Measurements from ENCODE around the gene EFNB3.

Gene EFNB3

DNA sequence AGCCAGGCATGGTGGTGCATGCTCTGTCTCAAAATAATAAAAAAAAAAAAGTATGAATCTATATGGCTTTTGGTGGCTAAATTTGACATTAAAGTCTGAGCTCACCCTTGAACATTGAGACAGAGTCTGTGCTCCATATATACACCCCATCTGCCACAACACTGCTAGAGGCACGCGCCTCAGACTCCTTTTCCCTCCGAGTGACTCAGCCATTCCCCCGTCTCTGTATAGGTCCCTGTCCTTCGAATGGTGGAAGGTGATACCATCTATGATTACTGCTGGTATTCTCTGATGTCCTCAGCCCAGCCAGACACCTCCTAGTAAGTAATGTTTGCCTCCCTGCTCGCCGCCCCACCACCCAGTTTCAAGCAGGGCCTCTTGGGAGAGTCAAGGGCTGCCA lies 4.5 kb upstream of the EFNB3 start:
- DNase-seq: no peak

GRCh38 chr17:7701681-7702080 lies 3.3 kb upstream of the EFNB3 start:
- DNase-seq: no peak

DNA sequence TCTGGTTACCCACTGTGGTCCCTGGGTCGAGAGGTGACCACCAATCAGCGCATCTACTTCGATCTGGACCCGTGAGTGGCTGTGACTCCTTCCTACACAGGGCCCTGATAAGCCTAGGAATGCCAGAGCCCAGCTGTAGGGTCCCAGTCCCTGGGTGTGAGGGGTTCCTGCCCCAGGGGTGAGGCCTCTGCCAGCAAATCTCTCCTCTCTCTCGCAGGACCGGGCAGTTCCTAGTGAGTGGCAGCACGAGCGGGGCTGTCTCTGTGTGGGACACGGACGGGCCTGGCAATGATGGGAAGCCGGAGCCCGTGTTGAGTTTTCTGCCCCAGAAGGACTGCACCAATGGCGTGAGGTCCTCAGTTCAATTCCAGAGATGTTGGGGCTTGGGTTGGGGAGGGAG lies 2.2 kb upstream of the EFNB3 start:
- no peak for DNase-seq

DNA sequence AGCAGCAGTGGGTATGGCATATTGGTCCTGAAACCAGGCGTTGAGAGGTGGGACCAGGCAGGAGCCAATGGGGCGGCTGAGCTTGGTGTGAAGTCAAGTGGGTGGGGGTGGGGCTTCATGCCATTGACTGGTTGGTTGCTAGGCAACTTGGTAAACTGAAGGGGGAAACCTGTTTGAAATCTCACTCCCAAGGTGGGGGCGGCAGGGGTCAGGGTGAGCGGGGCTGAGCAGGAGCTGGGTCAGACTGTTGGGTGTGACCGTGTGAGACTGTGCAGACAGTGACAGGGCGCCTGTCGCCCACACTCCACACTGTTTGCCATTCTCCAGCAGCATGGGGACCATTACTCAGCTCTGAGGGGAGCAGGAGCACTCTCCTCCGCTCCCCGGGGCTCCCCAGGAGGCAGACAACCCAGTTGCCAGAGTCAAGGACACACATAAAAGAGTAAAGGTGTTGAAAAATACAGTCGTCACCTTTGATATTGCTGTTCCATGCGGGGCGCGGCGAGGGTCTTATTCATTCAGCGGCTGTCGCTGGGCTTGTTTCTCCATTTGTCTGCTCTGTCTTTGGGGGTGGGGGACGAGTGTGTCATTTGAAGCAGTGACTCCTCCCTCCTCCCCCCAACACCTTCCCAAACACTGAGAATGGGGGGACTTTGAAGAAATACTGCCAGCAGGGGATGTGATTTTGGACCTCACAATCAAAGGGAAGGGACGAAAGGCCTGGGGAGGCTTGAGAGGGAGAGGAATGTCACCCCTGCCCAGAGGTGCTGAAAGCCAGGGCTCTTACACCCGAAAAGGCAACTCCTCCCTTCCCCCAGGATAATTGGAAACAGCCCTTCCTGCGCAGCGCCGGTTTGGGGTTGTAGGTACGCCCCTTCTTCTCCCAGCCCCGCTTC lies 1.2 kb upstream of the EFNB3 start:
- no peak for DNase-seq

- DNase-seq: no peak
Observed at GRCh38 chr17:7705269-7706255, 560 bp downstream of the EFNB3 start.

DNA sequence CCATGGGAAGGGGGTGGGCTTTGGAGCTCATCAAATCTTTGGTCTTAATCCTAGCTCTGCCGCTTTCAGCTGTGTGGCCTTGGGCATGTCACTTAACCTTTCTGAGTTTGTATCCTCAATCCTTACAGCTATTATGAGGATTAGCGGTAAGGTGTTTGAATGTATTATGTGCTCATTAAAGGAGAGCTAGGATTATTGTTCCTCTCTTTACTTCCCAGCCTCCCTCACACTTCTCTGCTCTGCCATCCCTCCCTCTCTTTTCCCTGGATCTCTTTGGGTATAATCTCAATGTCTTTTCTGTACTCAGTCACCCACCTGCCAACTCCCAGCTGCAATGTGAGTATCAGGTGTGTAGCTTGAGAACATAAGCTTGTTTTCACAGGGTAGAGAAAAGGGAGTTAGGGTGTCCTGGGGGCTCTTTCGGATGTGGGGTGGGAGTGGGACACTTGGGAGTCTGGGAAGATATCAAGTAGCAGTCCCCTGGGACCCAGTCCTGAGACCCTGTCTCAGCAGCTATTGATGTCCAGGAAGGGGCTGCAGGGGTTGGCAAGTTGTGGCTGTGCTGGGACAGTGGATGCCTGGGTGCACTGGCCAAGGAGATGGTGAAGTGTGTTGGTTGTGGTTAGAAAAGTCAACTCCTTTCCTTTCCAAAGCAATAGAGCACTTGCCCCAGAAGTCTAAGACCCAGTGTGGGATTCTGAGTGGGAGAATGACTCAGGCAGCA lies 1.8 kb downstream of the EFNB3 start:
- no peak for DNase-seq

- DNase-seq: no peak
Observed at GRCh38 chr17:7707446-7707845, 2.4 kb downstream of the EFNB3 start.

DNA sequence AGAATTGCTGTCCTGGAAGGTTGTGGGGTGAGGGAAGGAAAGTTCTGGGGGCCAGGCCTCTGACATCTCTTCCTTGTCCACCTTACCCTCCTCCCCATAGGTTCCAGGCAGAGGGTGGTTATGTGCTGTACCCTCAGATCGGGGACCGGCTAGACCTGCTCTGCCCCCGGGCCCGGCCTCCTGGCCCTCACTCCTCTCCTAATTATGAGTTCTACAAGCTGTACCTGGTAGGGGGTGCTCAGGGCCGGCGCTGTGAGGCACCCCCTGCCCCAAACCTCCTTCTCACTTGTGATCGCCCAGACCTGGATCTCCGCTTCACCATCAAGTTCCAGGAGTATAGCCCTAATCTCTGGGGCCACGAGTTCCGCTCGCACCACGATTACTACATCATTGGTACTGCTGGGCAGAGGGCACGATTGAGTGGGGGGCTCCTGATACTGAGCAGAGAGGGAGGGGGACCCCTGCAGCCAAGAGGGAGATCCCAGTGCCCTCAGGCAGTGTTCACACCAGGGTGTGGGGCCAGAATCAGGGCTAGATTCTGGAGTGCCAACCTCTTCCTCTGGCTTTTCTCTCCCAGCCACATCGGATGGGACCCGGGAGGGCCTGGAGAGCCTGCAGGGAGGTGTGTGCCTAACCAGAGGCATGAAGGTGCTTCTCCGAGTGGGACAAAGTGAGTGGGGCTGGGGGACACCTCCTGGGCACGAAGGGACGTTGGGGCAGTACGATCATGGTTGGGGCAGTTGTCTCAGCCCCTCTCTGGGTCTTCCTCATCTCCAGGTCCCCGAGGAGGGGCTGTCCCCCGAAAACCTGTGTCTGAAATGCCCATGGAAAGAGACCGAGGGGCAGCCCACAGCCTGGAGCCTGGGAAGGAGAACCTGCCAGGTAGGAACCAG lies 3.1 kb downstream of the EFNB3 start:
- no peak for DNase-seq

DNA sequence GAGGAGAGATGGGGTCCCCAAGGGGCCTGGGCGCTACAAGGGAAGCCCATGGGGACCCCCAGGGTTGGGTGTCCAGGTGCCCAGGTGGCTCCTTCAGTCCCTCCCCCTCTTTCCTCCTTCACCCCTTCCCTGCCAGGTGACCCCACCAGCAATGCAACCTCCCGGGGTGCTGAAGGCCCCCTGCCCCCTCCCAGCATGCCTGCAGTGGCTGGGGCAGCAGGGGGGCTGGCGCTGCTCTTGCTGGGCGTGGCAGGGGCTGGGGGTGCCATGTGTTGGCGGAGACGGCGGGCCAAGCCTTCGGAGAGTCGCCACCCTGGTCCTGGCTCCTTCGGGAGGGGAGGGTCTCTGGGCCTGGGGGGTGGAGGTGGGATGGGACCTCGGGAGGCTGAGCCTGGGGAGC lies 4.0 kb downstream of the EFNB3 start:
- no peak for DNase-seq

GRCh38 chr17:7710301-7710700 lies 5.3 kb downstream of the EFNB3 start:
- no peak for DNase-seq

DNA sequence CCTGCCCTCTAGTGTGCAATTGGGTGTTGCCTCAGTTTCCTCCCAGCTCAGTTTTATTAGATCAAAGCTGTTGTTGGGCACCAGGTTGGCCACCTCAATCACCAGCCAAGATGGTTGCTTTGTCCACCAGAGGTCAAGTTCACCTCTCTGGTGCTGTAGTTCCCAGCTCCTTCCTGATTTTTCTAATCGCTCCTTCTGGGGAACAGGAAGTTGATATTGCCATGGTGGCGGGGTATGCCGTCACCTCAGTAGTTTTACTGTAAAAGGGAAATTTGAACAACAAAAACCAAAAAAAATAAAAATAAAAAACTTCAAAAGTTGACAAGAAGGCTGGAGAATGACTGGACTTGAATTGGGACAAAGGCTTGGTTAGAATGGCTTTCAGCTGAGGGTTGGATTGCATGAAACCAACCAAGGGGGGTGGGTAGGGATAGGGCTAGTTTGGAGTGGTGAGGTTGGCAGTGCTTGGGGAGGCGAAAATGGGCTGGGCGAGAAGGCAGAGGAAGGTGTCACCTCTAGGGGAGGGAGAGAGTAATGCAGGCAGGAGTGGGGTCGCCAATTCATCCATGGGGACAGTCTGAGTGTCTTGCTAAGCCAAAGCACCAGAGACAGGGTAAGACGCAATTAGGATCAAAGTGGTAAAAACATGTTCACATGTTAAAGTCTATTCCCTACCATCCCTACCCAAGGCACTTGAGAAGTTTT lies 6.2 kb downstream of the EFNB3 start:
- no peak for DNase-seq

DNA sequence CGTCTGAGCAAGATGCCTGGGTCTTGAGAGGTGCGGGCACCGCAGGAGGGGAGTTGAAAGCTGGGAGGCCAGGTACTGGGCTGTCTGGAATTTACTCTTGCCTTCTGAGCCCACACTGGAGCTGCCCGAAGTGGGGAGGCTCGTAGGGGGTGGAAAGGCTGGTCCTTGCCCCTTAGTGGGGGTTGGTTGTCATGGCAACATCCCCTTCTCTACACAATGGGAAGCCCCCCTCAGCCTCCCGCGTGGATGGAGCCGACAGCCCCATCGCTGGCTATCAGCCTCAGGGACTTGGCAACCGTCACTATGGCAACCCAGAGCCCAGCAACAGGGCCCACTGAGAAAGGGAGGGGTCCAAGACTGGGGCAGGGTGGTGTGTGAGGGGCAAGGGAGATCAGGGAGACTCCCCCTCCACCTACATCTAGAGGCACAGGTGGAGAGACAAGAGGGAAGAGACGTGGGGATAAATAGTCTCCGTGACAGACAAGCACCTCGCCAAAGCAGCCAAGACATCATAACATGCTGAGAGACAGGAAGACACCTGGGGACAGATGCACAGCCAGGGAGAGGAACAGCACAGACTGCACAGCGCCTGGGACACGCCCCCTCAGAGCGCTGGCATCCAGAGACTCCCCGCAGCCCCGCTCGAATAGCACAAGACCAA lies 7.2 kb downstream of the EFNB3 start:
- DNase-seq: no peak

GRCh38 chr17:7713782-7714181 lies 8.8 kb downstream of the EFNB3 start:
- no peak for DNase-seq

DNA sequence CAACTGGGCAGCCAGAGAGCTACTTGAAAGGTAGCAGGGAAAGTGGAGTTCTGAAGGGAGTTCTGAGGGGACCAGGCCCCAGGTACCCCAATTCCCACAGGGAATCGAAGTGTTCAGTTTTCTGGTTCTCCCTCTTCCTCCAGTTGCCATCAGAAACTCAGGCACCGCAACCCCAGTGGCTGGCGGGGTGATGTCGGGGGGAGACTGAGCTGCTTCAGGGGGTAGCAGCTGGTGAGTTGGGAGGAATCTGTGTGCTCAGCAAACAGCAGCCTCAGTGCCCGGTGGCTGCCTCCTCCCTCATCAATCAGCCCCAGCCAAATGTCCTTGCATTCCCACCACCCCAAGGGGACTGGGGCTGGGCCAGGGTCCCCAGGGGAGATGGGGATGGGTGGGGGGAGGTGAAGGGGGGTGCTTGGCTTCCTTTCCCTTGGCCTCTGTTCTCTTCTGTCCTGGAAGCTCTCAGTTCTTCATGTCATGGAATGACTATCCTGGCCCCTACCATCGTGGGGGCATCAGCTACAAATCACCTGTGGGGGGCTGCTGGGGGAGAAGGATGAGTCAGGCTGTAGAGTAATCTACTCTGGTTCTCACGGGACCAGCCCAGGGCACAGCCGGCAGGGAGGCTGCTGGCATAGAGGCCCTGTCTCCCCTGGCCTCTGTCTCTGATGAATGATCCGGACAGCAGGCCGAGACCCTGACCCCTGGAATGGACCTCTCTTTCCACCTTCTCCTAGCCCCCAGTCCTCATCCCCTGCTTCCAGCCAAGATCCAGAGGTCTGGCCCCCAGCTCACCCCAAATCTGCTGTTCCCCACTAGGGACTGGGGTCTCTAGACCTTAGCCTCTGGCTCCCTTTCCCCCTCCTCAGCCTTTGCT lies 10.0 kb downstream of the EFNB3 start:
- no peak for DNase-seq

DNA sequence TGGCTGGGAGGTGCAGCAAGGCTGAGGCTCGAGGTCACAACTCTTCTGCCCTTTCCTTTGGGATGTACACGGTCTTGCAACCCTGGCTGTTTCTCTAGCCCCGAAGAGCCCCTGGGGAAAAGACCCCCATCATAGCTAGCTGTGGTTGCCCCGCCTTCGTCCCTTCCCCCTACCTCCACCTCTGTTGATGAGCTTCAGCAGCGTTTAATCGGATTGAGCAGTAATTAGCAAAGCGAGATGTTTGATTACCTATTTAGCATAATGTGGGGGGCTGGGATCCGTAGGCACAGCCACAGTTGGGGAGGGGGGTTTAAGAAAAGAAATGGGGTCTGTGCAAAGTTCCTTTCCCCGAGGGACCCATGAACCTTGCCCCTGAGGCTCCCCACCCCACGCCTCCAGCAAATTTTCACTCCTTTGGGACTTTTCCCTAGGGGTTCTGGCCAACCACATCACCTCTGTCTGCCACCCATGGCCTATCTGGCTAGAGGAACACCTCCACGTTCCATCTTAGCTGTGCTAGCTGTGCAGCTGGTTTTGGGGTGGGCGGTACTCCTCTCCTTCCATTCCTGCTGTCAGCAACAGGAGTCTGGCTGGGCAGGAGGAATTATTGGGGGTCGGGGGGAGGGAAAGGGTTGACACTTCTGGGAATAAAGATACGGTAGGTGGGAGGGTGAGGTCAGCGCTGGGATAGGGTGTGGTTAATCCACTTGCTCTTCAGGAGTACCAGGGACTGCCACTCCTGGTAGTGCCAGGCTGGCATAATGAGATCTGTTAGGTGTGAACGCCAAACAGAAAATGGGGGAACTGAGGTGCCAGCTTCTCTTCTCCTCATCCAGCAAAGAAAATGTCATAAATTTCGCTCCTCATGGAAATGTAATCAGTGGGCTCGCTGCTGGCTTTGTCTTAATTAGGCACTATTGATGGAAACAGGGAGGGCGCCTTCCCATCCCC lies 11.2 kb downstream of the EFNB3 start:
- DNase-seq: no peak

DNA sequence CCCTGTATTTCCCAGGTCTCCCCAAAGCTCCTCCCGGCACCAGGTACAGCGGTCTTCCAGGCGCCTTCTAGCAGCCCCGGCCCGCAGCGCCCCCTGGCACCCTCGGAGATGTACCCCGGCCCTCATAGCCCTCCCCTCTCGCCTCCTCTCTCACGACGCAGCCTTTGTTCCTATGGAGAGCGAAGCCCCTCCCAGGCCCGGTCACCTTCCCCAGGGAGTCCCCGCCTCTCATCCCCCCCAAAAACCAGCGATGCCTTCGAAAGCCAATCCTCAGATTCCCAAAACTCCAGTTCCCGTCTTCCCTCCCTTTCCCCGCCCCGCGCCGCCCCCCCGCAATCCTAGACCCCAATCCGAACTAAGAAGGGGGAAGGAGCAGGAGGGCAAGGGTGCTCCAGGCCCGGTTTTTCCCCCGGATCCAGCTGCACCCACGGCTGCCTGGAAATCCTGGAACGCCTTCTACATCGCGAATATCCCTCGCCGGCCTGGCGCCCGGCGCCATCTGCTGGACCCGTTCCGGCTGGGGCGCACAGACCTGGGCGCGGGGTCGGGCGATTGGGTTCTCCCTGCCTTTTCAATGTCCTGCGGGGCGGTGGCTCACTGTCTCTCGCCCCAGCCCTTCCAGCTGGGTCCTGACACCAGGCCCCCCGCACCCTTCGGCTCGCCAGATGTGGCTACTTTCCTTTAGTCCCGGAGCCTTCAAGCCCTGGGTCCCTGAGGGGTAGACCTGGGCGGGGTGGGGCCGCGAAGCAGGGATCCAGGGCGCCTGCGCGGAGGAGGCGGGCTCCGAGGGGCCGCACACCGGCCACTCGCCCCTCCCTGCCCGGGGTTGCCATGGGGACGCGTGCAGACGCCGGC lies 12.1 kb downstream of the EFNB3 start, which contains the start of gene DNAH2:
TSS of gene DNAH2 (plus strand) at position 844 of the 855 bp plus-strand sequence. CDS start 1,991 bp downstream, outside the sequence.
- peak; percentile 55 for DNase-seq

- DNase-seq: no peak
Observed at GRCh38 chr17:7717756-7718350, 12.9 kb downstream of the EFNB3 start.

Data from NCI-H187 treated with DMSO at 0.1 percent for 48 hours (cell line).